ENCODE data around the gene IFT20. TPM values are rescaled to one million over a fixed set of nuclear protein-coding genes. Genes with fewer than 3 reads are reported as not detected.

IFT20 gene
- total RNA-seq, 1 donor from 2014 or later, result 33.2 TPM

GRCh38 chr17:28338056-28338768 is 2.9 kb upstream of the IFT20 start:
- Histone ChIP-seq H3K9me3 (no peaks in the 10 kb centered on the region), H3K4me1 (peaks cover 54% of the 10 kb centered on the region), H3K27ac (peak overlapping the region; percentile 99), H3K27me3 (ENCODE audit: low read depth) (no peaks in the 10 kb centered on the region), H3K4me3 (peak overlapping the region; percentile 2), H3K36me3 (peaks cover 39% of the 10 kb centered on the region)
- ATAC-seq (no peak), DNase-seq (no peak)
- TF ChIP-seq, protein P1, sequence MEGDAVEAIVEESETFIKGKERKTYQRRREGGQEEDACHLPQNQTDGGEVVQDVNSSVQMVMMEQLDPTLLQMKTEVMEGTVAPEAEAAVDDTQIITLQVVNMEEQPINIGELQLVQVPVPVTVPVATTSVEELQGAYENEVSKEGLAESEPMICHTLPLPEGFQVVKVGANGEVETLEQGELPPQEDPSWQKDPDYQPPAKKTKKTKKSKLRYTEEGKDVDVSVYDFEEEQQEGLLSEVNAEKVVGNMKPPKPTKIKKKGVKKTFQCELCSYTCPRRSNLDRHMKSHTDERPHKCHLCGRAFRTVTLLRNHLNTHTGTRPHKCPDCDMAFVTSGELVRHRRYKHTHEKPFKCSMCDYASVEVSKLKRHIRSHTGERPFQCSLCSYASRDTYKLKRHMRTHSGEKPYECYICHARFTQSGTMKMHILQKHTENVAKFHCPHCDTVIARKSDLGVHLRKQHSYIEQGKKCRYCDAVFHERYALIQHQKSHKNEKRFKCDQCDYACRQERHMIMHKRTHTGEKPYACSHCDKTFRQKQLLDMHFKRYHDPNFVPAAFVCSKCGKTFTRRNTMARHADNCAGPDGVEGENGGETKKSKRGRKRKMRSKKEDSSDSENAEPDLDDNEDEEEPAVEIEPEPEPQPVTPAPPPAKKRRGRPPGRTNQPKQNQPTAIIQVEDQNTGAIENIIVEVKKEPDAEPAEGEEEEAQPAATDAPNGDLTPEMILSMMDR (IDR thresholded peaks at IDR 0.05), result no peak
- intact Hi-C loops (cut with DNase I), result no loop called here

DNA sequence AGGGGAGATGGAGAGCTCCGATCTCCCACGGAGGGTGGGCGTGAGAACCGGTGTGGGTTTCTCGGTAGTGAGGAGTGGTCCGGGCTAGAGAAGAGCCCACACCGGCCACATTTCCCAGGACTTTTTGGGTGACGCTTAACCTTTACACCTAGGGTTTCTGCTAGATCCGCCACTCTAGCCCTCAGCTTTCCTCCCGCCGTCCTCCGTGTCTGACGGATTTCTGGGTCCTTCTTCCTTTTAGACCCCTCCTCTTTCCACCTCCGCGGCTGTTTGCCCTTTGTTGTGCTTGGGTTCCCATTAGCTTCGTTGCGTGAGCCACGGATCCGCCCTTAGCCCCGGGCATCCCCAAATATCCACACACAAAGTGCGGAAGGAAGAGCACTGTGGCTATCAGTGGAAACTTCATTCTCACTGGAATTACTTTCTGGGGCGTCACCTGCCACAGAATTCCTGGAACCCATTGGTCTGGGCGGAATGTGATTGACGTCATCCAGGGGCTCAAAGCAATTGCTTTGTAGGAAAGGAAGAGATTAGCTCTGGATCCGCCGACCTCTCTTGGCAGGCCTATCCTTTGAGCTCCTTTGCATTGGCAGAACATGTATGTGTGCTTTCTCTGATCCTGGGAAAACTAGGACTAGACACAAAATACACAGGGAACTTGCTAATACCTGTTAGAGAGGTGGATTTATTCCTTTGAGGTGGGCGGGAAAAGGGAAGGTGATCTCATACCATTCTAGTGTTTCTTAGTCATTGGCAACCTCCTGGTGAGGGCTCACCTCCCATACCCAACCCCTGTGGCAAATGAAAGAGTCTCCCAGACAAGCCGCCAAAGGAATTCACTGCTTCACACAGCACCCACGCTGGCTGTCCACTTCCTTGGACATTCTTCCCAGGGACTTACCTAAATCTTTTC is 943 bp upstream of the IFT20 start:
- no peak for DNase-seq
- Histone ChIP-seq H3K27ac (peak overlapping the region; percentile 99), H3K4me3 (peak overlapping the region; percentile 97), H3K36me3 (peaks cover 31% of the 10 kb centered on the region), H3K9me3 (no peaks in the 10 kb centered on the region), H3K27me3 (ENCODE audit: low read depth) (no peaks in the 10 kb centered on the region), H3K4me1 (peaks cover 56% of the 10 kb centered on the region)
- TF ChIP-seq, protein P1 (IDR thresholded peaks at IDR 0.05), result no peak
- intact Hi-C loops (cut with DNase I), result no loop called here
- peak; percentile 39 to 72 for ATAC-seq

DNA sequence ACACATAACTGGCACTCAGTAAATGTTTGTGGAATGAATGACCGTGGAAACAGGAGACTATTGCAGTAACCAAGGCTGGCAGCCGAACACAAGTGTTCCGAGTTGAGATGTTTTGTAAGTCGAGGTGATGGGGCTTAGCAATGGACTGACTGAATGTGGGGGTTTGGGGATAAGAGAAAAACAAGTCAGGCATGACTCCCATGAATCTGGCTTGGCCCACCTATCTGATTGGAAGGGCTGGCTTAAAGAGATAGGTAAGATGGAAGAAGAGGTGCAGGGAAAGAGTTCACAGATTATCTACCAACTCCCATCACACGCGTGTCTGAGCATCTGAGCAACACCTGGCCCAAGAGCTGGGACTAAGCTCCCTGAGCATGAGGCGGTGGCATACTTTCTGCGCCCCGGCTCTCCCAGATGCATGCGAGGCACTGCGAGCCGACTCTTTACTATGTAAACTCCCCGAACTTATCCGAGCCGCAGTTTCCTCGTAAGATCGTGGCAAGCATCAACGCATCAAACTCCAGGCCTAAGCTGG is 539 bp downstream of the IFT20 start:
- no peak for DNase-seq
- Histone ChIP-seq H3K27ac (peak overlapping the region; percentile 99), H3K9me3 (no peaks in the 10 kb centered on the region), H3K36me3 (peaks cover 31% of the 10 kb centered on the region), H3K4me1 (peaks cover 56% of the 10 kb centered on the region), H3K27me3 (ENCODE audit: low read depth) (no peaks in the 10 kb centered on the region), H3K4me3 (peak overlapping the region; percentile 97)
- intact Hi-C loops (cut with DNase I), result no loop called here
- no peak for ATAC-seq
- TF ChIP-seq, protein P1 (IDR thresholded peaks at IDR 0.05), result no peak

- H3K9me3 ChIP-seq, result no peaks in the 10 kb centered on the region
- peaks cover 51% of the 10 kb centered on the region for H3K4me1 ChIP-seq
- peak overlapping the region; percentile 99 for H3K27ac ChIP-seq
- H3K27me3 ChIP-seq (ENCODE audit: low read depth), result no peaks in the 10 kb centered on the region
- DNase-seq (no peak), ATAC-seq (no peak)
- peaks cover 32% of the 10 kb centered on the region for H3K36me3 ChIP-seq
- intact Hi-C loops (cut with DNase I), result no loop called here
- TF ChIP-seq, protein P1 (IDR thresholded peaks at IDR 0.05), result no peak
- H3K4me3 ChIP-seq, result peak overlapping the region; percentile 97
Measured at GRCh38 chr17:28334171-28334570, 1.1 kb downstream of the IFT20 start.

- no peaks in the 10 kb centered on the region for H3K9me3 ChIP-seq
- intact Hi-C loops (cut with DNase I), result no loop called here
- peaks cover 41% of the 10 kb centered on the region for H3K4me1 ChIP-seq
- TF ChIP-seq, protein P1 (IDR thresholded peaks at IDR 0.05), result no peak
- no peak overlapping the region for H3K27ac ChIP-seq
- DNase-seq, result no peak
- peaks cover 41% of the 10 kb centered on the region for H3K36me3 ChIP-seq
- ATAC-seq, result no peak
- no peak overlapping the region for H3K4me3 ChIP-seq
- no peaks in the 10 kb centered on the region for H3K27me3 ChIP-seq (ENCODE audit: low read depth)
Measured at GRCh38 chr17:28333083-28333746, 2.1 kb downstream of the IFT20 start.

Measured in lower lobe of right lung (tissue), 2 donors.